ES-I3 (cell line): ENCODE results near the gene NLE1.
"Not testable (repeated sequence)": the region's sequence is repeated elsewhere in the genome, so short reads cannot be mapped to it uniquely, and the experiment has no call there.

Experiments used
- H3K36me3 ChIP-seq: 2 replicates; pipeline ENCODE4 v1.6.1; 2013; ENCODE audit warnings: mild to moderate bottlenecking, low read length, control low read depth, moderate library complexity; ENCODE audit not compliant: insufficient read depth
- H3K4me1 ChIP-seq: 2 replicates; pipeline ENCODE4 v1.6.1; 2013; ENCODE audit warnings: mild to moderate bottlenecking, control low read depth, low read length; ENCODE audit not compliant: insufficient read depth
- H3K9ac ChIP-seq: 2 replicates; pipeline ENCODE4 v1.6.1; 2013; ENCODE audit warnings: low read depth, mild to moderate bottlenecking, low read length, moderate library complexity
- H3K9me3 ChIP-seq: 2 replicates; pipeline ENCODE4 v1.6.1; 2013; ENCODE audit warnings: mild to moderate bottlenecking, low read length, moderate library complexity; ENCODE audit not compliant: control insufficient read depth, insufficient read depth

NLE1 gene

DNA sequence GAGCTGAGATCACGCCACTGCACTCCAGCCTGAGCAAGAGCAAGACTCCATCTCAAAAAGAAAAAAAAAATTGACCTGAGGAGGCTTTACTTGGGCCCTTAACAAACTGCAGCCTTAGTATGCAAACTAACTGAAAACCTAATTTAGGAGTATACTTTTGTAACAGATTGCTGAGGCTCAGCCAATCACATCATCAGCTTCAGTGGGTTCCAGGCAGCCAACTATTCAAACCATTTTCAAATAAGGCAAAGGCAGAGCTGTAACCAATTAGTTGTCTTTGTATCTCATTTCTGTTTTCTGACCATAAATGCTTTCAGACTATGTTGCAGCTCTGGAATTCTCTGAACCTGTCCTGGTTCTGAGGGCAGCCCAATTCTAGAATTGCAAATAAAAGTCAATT, 46.4 kb downstream of the NLE1 start:
- H3K4me1 ChIP-seq: peaks cover 6% of the 10 kb centered on the region; the same call in 1 of the 2 replicates
- H3K9ac ChIP-seq: no peak overlapping the region
- H3K9me3 ChIP-seq: no peaks in the 10 kb centered on the region
- H3K36me3 ChIP-seq: no peaks in the 10 kb centered on the region

- no peak overlapping the region for H3K9ac ChIP-seq
Observed at GRCh38 chr17:35094902-35095301, 47.2 kb downstream of the NLE1 start.

DNA sequence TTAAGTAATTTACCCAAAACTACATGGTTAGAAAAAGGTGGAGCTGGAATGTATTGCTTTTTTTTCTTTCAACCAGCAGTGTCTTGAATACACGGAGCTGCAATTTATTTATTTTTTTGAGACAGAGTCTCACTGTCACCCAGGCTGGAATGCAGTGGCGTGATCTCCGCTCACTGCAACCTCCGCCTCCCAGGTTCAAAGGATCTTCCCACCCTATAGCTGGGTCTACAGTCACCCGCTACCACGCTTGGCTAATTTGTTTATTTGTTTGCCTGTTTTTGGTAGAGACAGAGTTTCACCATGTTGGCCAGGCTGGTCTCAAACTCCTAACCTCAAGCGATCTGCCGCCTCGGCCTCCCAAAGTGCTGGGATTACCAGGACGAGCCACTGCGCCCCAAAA, 51.4 kb downstream of the NLE1 start:
- peaks cover 29% of the 10 kb centered on the region for H3K4me1 ChIP-seq
- H3K9me3 ChIP-seq, H3K36me3 ChIP-seq, H3K9ac ChIP-seq: not testable (repeated sequence)

More at GRCh38 chr17:35094902-35095301, 47.2 kb downstream of the NLE1 start:
- Histone ChIP-seq H3K36me3 (no peaks in the 10 kb centered on the region), H3K4me1 (peaks cover 8% of the 10 kb centered on the region; the same call in 1 of the 2 replicates), H3K9me3 (no peaks in the 10 kb centered on the region)

DNA sequence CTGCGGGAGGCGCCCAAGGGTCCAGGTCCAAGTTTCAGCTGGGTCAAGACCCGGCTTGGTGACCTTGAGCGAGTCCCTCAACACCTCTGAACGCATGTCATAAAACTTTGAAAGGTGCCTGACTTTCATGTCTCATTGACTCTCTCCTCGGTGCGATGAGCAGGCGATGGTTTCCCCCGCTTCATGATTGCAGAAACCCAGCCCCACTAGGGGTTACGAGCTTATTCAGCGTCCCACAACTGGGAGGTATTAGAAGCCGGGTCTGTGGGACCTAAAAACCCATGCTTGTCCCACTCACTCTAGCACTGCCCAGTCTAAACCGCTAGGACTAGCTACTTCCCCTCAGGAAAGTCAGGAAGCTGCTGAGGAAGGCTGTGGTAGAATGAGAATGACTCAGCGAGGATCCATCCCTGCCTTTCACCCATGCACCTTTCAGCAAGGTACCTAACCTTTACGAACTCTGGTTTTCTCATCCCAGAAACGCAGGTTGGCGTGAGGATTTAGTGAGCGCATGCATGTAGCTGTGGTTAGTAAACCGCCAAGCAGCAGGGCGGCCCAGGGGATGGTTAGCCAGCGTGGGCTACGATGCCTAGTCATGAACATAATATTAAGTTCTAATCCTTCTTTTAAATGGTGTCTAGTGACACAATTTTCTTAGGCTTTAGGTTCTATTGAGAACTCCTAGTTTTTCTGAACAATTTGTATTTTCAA, 52.4 kb downstream of the NLE1 start:
- H3K9me3 ChIP-seq: no peaks in the 10 kb centered on the region

DNA sequence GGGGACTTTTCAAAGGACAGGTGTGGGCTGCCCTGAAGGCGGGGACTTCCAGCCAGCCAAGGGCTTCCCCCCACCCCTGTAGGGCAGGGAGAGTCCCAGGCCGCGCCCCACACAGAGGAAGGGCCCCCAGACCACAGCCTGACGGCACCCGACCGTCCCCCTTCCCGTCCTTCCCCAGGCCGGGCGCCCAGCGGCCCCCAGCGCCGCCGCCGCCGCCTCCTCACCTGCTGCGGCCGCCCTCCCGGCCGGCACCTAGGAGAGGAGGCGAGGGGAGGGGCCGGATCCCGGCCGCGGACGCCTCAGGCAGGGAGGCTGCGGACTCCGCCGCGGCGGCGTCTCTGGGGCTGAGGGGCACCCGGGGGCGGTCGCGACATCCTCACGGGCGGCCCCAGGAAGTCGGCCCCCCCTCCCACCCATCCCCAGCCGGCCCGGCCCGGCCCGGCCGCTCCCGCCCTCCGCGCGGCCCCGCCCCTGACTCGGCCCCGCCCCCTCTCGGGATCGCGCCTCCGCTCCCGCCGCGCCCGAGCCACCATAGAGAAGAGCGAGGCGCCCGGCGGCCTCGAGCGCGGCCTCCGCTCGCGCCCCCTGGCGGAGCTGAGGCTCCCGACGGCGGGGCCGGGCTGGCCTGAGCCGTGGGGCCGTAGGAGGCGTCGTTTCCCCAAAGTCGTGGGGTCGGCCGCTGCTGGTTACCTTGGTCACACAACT, 53.1 kb downstream of the NLE1 start:
- Histone ChIP-seq H3K36me3 (no peaks in the 10 kb centered on the region), H3K4me1 (peaks cover 34% of the 10 kb centered on the region)

More for the DNA sequence above, 52.4 kb downstream of the NLE1 start:
- peak overlapping the region; percentile 47 for H3K9ac ChIP-seq
- H3K36me3 ChIP-seq: no peaks in the 10 kb centered on the region
- H3K4me1 ChIP-seq: peaks cover 35% of the 10 kb centered on the region

GRCh38 chr17:35088356-35088880, 53.7 kb downstream of the NLE1 start:
- Histone ChIP-seq H3K9ac (peak overlapping the region; percentile 92), H3K4me1 (peaks cover 34% of the 10 kb centered on the region), H3K9me3 (no peaks in the 10 kb centered on the region)

More for the DNA sequence above, 53.1 kb downstream of the NLE1 start:
- Histone ChIP-seq H3K9me3 (no peaks in the 10 kb centered on the region), H3K9ac (peak overlapping the region; percentile 92)

DNA sequence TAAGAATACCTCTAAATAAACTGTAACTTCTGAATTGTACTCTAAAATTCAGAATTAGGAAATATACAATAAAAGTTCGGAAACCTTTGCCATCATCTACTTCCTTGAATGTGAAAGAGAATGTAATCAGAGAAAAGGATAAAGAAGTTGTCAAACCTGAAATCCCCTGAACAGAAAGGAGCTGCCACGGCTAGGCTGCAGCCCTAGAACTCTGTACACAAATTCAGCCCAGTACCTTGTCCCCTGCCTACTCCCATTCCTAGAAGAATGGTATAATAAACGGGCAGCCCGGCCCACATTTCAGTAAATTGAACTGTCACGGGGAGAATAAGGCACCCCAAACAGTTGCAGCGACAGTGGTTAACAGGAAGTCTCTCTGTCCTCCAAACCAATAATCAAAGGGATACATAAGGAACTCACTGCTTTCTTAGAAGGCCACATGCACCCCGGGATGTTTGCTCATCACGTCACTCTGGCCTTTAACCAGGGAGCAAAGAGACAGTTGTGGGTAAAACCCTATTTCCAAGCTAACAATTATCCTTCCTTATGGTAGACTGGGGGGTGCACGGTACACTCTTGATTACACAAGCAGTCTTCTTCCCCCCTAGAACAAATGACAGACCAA, 54.3 kb downstream of the NLE1 start:
- Histone ChIP-seq H3K4me1 (peaks cover 37% of the 10 kb centered on the region), H3K36me3 (no peaks in the 10 kb centered on the region), H3K9me3 (no peaks in the 10 kb centered on the region), H3K9ac (peak overlapping the region; percentile 92; the same call in 1 of the 2 replicates)

More at GRCh38 chr17:35088356-35088880, 53.7 kb downstream of the NLE1 start:
- H3K36me3 ChIP-seq: no peaks in the 10 kb centered on the region

GRCh38 chr17:35086931-35087573, 55.1 kb downstream of the NLE1 start:
- Histone ChIP-seq H3K36me3 (no peaks in the 10 kb centered on the region), H3K9ac (peak overlapping the region; percentile 6; the same call in 1 of the 2 replicates), H3K4me1 (peaks cover 45% of the 10 kb centered on the region), H3K9me3 (no peaks in the 10 kb centered on the region)

DNA sequence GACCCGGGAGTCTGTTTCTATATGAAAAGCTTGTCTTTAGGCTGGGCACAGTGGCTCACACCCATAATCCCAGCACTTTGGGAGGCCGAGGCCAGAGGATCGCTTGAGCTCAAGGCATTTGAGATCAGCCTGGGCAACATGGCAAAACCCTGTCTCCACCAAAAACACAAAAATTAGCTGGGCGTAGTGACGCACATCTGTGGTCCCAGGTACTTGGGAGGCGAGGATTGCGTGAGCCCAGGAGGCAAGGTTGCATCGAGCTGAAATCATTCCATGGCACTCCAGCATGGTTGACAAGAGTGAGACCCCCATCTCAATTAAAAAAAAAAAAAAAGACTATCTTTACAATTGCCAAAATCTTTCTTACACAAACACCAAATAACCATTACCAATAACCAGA, 55.9 kb downstream of the NLE1 start:
- Histone ChIP-seq H3K36me3 (no peaks in the 10 kb centered on the region), H3K9me3 (no peaks in the 10 kb centered on the region), H3K4me1 (peaks cover 46% of the 10 kb centered on the region), H3K9ac (no peak overlapping the region)

DNA sequence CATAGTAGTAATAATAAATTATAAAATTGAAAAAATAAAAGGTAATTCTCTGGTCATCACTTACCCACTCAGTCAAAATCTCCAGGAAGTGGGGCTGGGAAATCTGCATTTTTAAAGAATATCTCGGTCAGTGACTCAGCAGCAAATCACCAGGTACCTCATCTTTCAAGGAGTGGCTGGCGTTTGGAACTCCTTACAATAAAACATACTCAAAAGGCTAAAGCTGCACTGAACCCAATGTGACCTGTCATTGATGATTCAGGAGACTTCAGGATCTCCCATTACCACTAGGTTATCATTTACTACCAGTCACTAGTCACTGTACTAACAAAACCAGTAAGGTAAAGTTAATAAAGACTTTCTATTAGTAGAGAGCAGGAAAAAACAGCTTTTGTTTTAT, 57.1 kb downstream of the NLE1 start:
- Histone ChIP-seq H3K9me3 (no peaks in the 10 kb centered on the region), H3K4me1 (peaks cover 57% of the 10 kb centered on the region), H3K9ac (no peak overlapping the region), H3K36me3 (no peaks in the 10 kb centered on the region)

DNA sequence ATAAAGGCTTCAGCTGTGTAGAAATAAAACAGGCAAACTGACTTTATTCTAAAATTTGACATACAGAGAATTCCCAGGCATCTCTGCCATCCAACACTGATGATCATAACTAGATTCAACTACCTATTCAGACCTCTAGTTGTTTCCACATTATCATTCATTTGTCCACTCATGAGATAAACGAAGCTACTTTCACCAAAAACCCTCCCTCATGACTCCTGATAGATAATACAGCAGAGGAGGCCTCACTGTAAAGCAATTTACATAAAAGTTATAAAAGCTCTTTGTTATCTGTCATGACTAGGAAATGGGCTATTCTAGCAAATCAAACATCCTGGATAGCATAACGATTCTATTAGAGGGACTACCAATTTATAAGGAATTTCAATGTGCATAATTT, 59.0 kb downstream of the NLE1 start:
- Histone ChIP-seq H3K4me1 (peaks cover 55% of the 10 kb centered on the region), H3K36me3 (no peaks in the 10 kb centered on the region), H3K9ac (no peak overlapping the region), H3K9me3 (no peaks in the 10 kb centered on the region)

GRCh38 chr17:35082073-35082657, 59.9 kb downstream of the NLE1 start:
- Histone ChIP-seq H3K9ac (no peak overlapping the region), H3K4me1 (peaks cover 49% of the 10 kb centered on the region), H3K36me3 (no peaks in the 10 kb centered on the region), H3K9me3 (no peaks in the 10 kb centered on the region)

- H3K9me3 ChIP-seq: no peaks in the 10 kb centered on the region
- no peak overlapping the region for H3K9ac ChIP-seq
- H3K36me3 ChIP-seq: no peaks in the 10 kb centered on the region
- H3K4me1 ChIP-seq: peaks cover 43% of the 10 kb centered on the region
Observed at GRCh38 chr17:35081638-35082037, 60.5 kb downstream of the NLE1 start.

GRCh38 chr17:35080536-35080935, 61.6 kb downstream of the NLE1 start:
- Histone ChIP-seq H3K36me3 (no peaks in the 10 kb centered on the region), H3K9me3 (no peaks in the 10 kb centered on the region), H3K4me1 (peaks cover 34% of the 10 kb centered on the region), H3K9ac (no peak overlapping the region)
